ENCODE data around the gene CARTPT. TPM values are rescaled to one million over a fixed set of nuclear protein-coding genes. Genes with fewer than 3 reads are reported as not detected.

Gene CARTPT
- total RNA-seq, 1 experiment from 2014 or later = not detected

DNA sequence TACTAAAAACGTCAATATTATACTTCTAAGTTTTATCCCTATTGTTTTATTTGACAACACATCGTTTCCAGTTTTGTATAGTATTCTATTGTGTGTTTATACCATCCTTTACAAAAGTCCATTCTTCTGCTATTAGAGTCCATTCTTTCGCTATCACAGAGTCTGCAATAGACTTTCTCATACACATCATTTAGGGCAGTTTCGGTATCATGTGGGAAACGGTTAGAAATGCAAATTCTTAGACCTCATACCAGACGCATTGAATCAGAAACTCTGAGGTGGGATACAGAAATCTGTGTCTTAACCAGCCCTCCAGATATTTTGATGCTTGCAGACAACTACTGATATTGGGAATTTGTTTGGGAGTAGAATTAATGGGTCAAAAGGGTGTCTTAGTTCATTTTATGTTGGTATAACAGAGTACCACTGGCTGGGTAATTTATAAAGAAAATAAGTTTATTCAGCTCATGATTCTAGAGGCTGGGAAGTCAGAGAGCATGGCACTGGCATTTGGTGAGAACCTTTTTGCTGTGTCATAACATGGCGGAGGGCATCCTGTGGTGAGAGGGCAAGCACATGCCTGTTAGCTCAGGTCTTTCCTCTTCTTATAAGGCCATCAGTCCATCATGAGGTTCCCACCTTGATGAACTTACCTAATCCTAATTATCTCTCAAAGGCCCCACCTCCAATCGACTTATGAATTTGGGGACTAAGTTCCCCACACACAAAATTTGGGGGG is 21.1 kb downstream of the CARTPT start:
- ChIA-PET POLR2A (no interaction called here), CTCF (interaction anchor here (1.7 kb wide), 1 partner anchor 42 kb away, joined by 5 read pairs; no protein-coding TSS in a partner anchor)
- H3K9me3 Mint-ChIP-seq = peaks cover 14% of the 10 kb centered on the region
- H3K4me1 Mint-ChIP-seq = peaks cover 10% of the 10 kb centered on the region
- H3K36me3 Mint-ChIP-seq = no peaks in the 10 kb centered on the region
- H3K27me3 Mint-ChIP-seq (ENCODE audit: low read depth) = no peaks in the 10 kb centered on the region
- H3K27ac Mint-ChIP-seq = no peak overlapping the region
- TF ChIP-seq ATF3 (CRISPR knock-in tag; conservative IDR thresholded peaks at IDR 0.05) = no peak
- TF ChIP-seq RELA (CRISPR knock-in tag; IDR thresholded peaks at IDR 0.05; ENCODE audit: borderline replicate concordance) = no peak
- TF ChIP-seq ZNF263 (CRISPR knock-in tag; IDR thresholded peaks at IDR 0.05; ENCODE audit: low read depth) = no peak
- no peak for TF ChIP-seq GABPB1 (CRISPR knock-in tag; IDR thresholded peaks at IDR 0.05)
- TF ChIP-seq SMAD3 (CRISPR knock-in tag; IDR thresholded peaks at IDR 0.05; ENCODE audit: borderline replicate concordance) = no peak
- no peak for TF ChIP-seq RORB (CRISPR knock-in tag; IDR thresholded peaks at IDR 0.05)
- no peak for TF ChIP-seq ELF4 (CRISPR knock-in tag; IDR thresholded peaks at IDR 0.05; ENCODE audit: low read depth)
- TF ChIP-seq AR (CRISPR knock-in tag; IDR thresholded peaks at IDR 0.05) = no peak
- DNase-seq (ENCODE audit: low spot score) (no peak), ATAC-seq (no peak)
- H3K4me3 Mint-ChIP-seq = no peak overlapping the region

- Mint-ChIP-seq H3K36me3 (no peaks in the 10 kb centered on the region), H3K27me3 (ENCODE audit: low read depth) (no peaks in the 10 kb centered on the region), H3K4me3 (no peak overlapping the region), H3K4me1 (peaks cover 10% of the 10 kb centered on the region), H3K9me3 (peaks cover 14% of the 10 kb centered on the region), H3K27ac (no peak overlapping the region)
- ChIA-PET CTCF (interaction anchor here (0.9 to 1.2 kb wide), 3 partner anchors 15 to 45 kb away, joined by 3 read pairs; no protein-coding TSS in a partner anchor), POLR2A (no interaction called here)
- ATAC-seq (no peak), DNase-seq (ENCODE audit: low spot score) (no peak)
- no peak for TF ChIP-seq ZSCAN18 (CRISPR knock-in tag; IDR thresholded peaks at IDR 0.05)
- TF ChIP-seq EMX1 (CRISPR knock-in tag; IDR thresholded peaks at IDR 0.05) = no peak
- TF ChIP-seq ZNF232 (CRISPR knock-in tag; IDR thresholded peaks at IDR 0.05) = no peak
- TF ChIP-seq, protein P1, sequence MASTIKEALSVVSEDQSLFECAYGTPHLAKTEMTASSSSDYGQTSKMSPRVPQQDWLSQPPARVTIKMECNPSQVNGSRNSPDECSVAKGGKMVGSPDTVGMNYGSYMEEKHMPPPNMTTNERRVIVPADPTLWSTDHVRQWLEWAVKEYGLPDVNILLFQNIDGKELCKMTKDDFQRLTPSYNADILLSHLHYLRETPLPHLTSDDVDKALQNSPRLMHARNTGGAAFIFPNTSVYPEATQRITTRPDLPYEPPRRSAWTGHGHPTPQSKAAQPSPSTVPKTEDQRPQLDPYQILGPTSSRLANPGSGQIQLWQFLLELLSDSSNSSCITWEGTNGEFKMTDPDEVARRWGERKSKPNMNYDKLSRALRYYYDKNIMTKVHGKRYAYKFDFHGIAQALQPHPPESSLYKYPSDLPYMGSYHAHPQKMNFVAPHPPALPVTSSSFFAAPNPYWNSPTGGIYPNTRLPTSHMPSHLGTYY (CRISPR knock-in tag; IDR thresholded peaks at IDR 0.05) = no peak
- no peak for TF ChIP-seq NFATC4 (CRISPR knock-in tag; IDR thresholded peaks at IDR 0.05)
- TF ChIP-seq SP1 (CRISPR knock-in tag; conservative IDR thresholded peaks at IDR 0.05) = no peak
- TF ChIP-seq ATF3 (CRISPR knock-in tag; conservative IDR thresholded peaks at IDR 0.05) = no peak
- no peak for TF ChIP-seq ATF2 (CRISPR knock-in tag; IDR thresholded peaks at IDR 0.05; ENCODE audit: borderline replicate concordance, low read depth)
- TF ChIP-seq, protein P2, sequence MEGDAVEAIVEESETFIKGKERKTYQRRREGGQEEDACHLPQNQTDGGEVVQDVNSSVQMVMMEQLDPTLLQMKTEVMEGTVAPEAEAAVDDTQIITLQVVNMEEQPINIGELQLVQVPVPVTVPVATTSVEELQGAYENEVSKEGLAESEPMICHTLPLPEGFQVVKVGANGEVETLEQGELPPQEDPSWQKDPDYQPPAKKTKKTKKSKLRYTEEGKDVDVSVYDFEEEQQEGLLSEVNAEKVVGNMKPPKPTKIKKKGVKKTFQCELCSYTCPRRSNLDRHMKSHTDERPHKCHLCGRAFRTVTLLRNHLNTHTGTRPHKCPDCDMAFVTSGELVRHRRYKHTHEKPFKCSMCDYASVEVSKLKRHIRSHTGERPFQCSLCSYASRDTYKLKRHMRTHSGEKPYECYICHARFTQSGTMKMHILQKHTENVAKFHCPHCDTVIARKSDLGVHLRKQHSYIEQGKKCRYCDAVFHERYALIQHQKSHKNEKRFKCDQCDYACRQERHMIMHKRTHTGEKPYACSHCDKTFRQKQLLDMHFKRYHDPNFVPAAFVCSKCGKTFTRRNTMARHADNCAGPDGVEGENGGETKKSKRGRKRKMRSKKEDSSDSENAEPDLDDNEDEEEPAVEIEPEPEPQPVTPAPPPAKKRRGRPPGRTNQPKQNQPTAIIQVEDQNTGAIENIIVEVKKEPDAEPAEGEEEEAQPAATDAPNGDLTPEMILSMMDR (IDR thresholded peaks at IDR 0.05) = no peak
- TF ChIP-seq CDX4 (CRISPR knock-in tag; IDR thresholded peaks at IDR 0.05; ENCODE audit: borderline replicate concordance) = no peak
- TF ChIP-seq, protein P3, sequence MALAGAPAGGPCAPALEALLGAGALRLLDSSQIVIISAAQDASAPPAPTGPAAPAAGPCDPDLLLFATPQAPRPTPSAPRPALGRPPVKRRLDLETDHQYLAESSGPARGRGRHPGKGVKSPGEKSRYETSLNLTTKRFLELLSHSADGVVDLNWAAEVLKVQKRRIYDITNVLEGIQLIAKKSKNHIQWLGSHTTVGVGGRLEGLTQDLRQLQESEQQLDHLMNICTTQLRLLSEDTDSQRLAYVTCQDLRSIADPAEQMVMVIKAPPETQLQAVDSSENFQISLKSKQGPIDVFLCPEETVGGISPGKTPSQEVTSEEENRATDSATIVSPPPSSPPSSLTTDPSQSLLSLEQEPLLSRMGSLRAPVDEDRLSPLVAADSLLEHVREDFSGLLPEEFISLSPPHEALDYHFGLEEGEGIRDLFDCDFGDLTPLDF (CRISPR knock-in tag; IDR thresholded peaks at IDR 0.05) = no peak
- no peak for TF ChIP-seq FOXJ3 (CRISPR knock-in tag; IDR thresholded peaks at IDR 0.05; ENCODE audit: borderline replicate concordance)
- TF ChIP-seq NR1H2 (CRISPR knock-in tag; IDR thresholded peaks at IDR 0.05) = no peak
- TF ChIP-seq TEAD4 (CRISPR knock-in tag; IDR thresholded peaks at IDR 0.05) = no peak
- no peak for TF ChIP-seq CREM (CRISPR knock-in tag; IDR thresholded peaks at IDR 0.05)
- TF ChIP-seq ATF1 (CRISPR knock-in tag; IDR thresholded peaks at IDR 0.05) = no peak
- no peak for TF ChIP-seq SOX15 (CRISPR knock-in tag; IDR thresholded peaks at IDR 0.05)
These were observed 24.1 kb downstream of the CARTPT start for GRCh38 chr5:71743155-71743554.

Measured in WTC11 (cell line).